ENCODE measurements around the gene MST1.

MST1 gene

DNA sequence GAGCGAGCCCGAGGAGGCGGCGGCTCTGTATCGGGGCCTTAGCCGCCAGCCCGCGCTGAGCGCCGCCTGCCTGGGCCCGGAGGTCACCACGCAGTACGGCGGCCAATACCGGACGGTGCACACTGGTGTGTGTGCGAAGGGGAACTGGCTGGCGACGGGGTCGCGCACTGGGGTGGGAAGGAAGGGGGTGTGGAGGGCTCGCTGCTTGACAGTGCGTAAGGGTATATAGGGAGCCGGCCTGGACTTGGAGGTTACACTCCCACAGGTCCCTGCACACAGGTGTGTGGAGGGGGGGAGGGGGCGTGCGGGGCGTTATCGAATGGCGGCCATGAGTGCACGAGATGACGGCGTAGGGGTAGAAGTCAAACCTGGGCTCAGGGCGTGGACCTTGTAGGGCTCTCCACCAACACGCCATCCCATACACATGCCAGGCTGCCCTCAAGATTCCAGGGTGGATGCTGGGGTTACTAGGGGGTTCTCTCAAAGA lies 14.7 kb downstream of the MST1 start:
- DNase-seq (ENCODE audit: insufficient read length), result no peak
- no peak for FAIRE-seq
- TF ChIP-seq POLR2AphosphoS5 (IDR thresholded peaks at IDR 0.05; ENCODE audit: low read depth, low read length) (no peak), POLR2A (IDR thresholded peaks at IDR 0.05; ENCODE audit: low read depth, low read length) (no peak)

DNA sequence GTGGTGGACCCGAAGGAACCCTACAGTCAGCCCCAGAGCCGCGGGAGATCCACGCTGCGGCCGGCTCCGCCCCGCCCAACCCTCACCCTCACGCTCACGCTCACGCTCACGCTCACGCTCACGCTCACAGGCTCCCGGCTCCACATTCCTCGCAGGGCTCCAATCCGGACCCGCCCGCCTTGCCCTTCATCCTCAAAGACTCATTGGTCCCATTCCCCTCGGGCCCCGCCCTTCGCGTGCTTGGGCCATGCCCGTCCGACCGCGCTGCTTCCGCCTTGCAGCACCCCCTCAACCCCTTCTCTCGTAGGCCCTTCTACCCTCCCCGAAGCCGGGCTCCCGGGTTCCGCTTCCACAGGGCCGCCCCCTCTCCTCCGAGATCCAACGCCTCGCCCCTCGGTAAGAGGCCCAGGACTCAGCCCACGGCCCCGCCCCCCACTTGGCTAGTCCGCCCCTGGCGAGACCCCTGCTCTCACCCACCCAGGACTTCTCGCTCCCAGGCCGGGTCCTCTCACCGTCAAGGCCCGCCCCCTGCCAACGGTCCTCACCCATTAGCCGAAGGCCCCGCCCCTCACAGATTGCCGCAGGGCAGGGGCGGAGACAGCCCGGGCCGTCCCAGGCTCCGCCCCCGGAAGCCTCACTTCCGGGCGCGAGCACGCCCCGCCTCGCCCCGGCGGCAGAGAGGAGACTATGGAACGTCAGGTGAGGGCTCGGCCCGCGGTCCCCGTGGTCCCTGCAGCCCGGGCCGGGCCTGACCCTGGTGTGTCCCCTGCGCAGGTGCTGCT lies 15.4 kb downstream of the MST1 start, which contains the start of gene APEH:
Gene APEH, plus strand, starts transcription at position 637 of the 782 bp plus-strand sequence. Its CDS starts 51 bp downstream, at position 688.
- peak; percentile 98 for DNase-seq (ENCODE audit: insufficient read length)
- TF ChIP-seq TAF1 (IDR thresholded peaks at IDR 0.05; ENCODE audit: borderline replicate concordance, low read depth, low read length), result 0 out of 2 replicates have a peak, but pooled peaks have one; percentile 53
- peak; percentile 6; the same call in 1 of the 2 replicates for TF ChIP-seq POLR2AphosphoS5 (IDR thresholded peaks at IDR 0.05; ENCODE audit: low read depth, low read length)
- TF ChIP-seq POLR2A (IDR thresholded peaks at IDR 0.05; ENCODE audit: low read depth, low read length), result peak; percentile 66
- peak; percentile 100 for FAIRE-seq

DNA sequence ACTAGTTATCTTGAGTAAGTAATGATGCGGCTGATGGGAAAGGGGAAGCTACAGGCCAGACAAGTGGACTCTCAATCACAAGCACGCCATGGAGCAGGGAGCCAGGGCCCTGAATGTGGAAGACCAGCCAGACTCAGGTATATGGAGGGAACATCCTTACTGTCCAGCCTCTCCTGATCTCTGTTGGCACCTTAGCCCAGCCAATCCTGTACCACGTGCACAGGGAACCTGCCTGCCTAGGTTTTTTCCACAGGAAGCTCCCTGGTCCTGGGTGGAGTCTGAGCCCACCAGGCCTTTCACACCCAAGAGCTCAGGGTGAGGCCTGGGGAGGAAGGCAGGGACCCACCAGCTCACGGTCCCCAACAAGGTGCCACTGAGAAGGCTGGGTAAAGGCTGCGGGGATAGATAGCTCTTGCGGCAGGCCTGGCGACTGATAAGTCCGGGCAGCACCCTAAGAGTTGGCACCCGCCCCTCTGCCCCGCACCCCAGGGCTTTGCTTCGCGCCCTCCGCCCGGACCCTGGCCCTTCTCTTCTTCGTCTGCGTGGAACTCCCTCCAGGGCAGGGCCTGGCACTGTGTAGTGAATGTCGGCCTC lies 16.1 kb downstream of the MST1 start:
- FAIRE-seq (no peak), DNase-seq (ENCODE audit: insufficient read length) (peak; percentile 42)
- TF ChIP-seq POLR2A (IDR thresholded peaks at IDR 0.05; ENCODE audit: low read depth, low read length), result 0 out of 2 replicates have a peak, but pooled peaks have one; percentile 72
- no peak for TF ChIP-seq TAF1 (IDR thresholded peaks at IDR 0.05; ENCODE audit: borderline replicate concordance, low read depth, low read length)
- TF ChIP-seq POLR2AphosphoS5 (IDR thresholded peaks at IDR 0.05; ENCODE audit: low read depth, low read length), result peak; percentile 85; the same call in 1 of the 2 replicates

DNA sequence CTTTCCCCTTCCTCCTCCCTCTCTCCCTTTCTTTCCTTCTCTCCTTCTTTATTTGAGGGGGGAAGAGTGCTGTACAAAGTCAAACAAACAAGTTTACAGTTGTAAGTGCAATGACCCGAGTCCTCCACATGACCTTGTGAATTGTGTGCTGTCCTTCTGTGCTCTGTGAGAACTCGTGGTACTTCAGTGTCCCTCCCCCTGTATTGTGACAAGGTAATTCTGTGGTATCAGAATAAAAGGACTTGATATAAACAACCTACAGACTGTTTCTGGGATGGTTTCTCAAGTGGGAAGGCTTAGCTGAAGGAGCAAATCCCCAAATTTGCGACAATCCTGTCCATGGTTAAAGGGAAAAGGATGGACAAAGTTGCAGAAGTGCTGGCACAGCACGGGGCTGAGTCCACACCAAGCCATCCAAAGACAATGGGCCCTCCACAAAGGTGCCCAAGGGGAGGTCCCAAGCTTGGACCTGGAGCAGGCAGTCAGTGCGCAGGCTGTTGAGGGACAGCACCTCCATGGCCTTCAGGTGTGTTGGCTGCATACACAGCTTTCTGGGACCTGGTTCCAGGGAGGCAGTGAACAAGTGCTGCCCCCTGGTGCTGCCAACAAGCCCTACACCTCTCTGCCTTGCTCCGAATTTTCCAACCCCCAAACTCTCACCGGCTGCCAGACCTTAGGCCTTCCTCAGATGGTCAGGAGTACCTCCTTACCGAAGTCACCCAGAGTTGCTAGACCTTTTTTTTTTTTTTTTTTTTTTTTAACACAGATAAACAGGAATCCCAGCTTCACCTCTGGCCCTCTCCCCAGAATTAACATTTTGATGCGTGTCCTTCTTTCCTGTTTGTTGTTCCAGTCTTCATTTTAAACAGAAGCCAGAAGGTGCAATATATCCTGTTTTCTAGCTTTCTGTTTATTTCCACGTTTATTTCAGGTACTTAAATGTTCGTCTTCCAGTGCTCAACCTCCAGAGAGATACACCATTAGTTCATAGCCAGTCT lies 17.7 kb downstream of the MST1 start:
- TF ChIP-seq POLR2AphosphoS5 (IDR thresholded peaks at IDR 0.05; ENCODE audit: low read depth, low read length) (no peak; the same call in 1 of the 2 replicates), TAF1 (IDR thresholded peaks at IDR 0.05; ENCODE audit: borderline replicate concordance, low read depth, low read length) (no peak), POLR2A (IDR thresholded peaks at IDR 0.05; ENCODE audit: low read depth, low read length) (no peak)
- peak; percentile 95 for FAIRE-seq
- DNase-seq (ENCODE audit: insufficient read length), result peak; percentile 78

DNA sequence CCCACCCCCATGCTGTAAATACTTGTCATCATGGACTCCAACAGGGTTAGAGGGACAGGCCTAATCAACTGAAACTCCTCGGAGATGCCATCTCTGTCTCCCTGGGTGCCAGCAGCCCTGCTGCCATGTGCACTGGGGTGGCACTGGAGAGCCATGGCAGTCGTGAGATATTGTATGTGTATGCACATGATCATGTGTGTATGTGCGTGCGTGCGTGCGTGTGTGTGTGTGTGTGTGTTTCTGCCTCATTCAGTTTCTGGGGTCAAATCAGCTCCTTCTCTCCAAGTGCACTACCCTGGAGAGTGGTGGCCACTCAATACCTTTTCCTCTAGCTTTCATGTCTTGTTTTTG lies 18.4 kb downstream of the MST1 start:
- DNase-seq (ENCODE audit: insufficient read length), result no peak
- FAIRE-seq, result no peak
- no peak for TF ChIP-seq POLR2A (IDR thresholded peaks at IDR 0.05; ENCODE audit: low read depth, low read length)
- TF ChIP-seq POLR2AphosphoS5 (IDR thresholded peaks at IDR 0.05; ENCODE audit: low read depth, low read length), result no peak
- no peak for TF ChIP-seq TAF1 (IDR thresholded peaks at IDR 0.05; ENCODE audit: borderline replicate concordance, low read depth, low read length)

DNA sequence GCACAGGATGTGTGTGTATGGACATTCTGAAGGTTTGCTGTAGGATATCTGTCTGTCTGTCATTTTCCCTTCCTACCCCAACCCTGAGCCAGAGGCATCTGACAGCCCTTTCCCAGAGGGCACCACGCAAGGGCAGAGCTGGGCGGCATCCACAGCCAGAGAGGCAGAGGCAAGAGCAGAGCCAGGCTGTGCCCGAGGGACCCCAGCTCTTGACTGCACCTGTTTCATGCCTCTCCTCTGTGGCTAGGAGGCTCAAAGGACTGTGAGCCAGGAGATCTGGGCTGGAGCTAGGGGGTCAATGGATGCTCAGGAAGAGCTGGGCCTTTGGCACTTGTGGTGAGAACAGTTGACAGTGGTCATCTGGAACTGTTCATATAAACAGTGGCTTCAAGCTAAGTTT lies 19.9 kb downstream of the MST1 start:
- DNase-seq (ENCODE audit: insufficient read length) (no peak), FAIRE-seq (no peak)
- no peak for TF ChIP-seq POLR2AphosphoS5 (IDR thresholded peaks at IDR 0.05; ENCODE audit: low read depth, low read length)
- no peak for TF ChIP-seq TAF1 (IDR thresholded peaks at IDR 0.05; ENCODE audit: borderline replicate concordance, low read depth, low read length)
- no peak for TF ChIP-seq POLR2A (IDR thresholded peaks at IDR 0.05; ENCODE audit: low read depth, low read length)

DNA sequence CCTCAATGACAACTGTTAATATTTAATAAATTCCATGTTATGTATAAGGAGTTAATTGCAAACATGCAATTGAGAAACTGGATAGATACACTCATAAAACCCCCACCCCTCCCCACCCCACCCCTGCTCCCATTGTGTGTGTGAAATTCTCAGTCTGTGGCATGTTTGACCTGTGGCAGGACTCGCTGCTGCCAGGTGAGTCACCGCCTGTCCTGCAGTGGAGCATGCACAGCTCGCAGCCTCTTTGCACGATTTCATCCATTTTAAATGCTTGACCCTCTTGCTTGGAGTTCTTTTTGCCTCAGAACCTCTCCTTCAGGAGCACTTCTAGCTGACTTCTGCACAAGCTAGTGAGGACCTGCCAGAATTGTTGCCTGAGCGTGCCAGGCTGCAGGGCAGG lies 20.4 kb downstream of the MST1 start:
- no peak for FAIRE-seq

DNA sequence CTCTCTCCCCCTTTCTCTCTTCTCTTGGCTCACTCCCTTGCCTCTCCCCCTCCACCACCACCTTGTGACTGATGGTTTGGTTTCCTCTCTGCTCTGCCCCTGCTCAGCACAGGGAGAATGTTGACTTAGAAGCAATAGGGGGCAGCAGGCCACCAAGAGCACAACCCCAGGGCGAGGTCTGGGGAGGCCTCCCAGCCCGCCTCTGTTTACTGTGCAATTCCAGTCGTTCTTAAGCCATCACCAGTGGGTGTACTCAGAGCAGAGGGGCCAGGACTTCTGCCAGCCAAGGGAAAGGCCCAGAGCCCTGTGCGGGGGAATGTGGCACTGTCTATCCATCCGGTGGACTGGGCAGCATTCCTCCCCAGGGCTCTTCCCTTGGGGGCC lies 20.9 kb downstream of the MST1 start:
- no peak for DNase-seq (ENCODE audit: insufficient read length)
- TF ChIP-seq POLR2AphosphoS5 (IDR thresholded peaks at IDR 0.05; ENCODE audit: low read depth, low read length) (no peak), POLR2A (IDR thresholded peaks at IDR 0.05; ENCODE audit: low read depth, low read length) (no peak), TAF1 (IDR thresholded peaks at IDR 0.05; ENCODE audit: borderline replicate concordance, low read depth, low read length) (no peak)
- no peak for FAIRE-seq

More for the DNA sequence above, 20.4 kb downstream of the MST1 start:
- DNase-seq (ENCODE audit: insufficient read length), result no peak
- TF ChIP-seq TAF1 (IDR thresholded peaks at IDR 0.05; ENCODE audit: borderline replicate concordance, low read depth, low read length) (no peak), POLR2AphosphoS5 (IDR thresholded peaks at IDR 0.05; ENCODE audit: low read depth, low read length) (no peak), POLR2A (IDR thresholded peaks at IDR 0.05; ENCODE audit: low read depth, low read length) (no peak)

DNA sequence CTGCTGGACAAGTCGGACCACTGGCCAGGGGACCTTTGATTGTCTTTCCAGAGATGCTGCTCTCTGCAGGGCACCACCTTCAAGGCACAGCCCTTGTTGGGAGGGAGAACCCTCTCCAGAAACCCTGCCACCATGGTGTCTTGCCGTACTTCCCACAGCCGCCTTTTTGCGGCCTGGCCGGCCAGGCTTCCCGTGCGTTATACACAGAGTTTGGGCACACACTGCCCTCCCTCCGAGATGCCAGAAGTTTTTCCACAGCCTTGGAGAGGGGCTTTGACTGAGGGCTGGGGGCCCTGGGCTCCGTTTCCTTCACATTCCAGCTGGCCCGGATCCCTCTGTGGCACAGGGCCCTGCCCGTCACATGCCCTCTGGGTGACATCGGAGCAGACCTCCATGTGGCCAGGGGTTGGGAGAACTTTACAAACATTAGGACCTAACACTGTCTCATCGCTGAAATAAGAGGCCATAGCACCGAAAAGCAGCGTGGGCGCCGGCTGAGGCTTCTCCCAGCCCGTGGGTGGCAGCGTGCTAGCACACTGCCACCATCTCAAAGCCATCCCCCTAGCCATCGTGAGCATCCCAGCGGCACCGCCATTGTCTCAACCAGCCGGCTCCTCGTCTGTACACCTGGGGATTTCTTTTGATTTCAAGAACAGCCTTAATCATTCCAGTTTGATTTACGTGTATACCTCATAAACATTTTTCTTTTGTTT lies 21.4 kb downstream of the MST1 start:
- DNase-seq (ENCODE audit: insufficient read length) (no peak), FAIRE-seq (no peak)
- no peak for TF ChIP-seq POLR2A (IDR thresholded peaks at IDR 0.05; ENCODE audit: low read depth, low read length)
- no peak for TF ChIP-seq TAF1 (IDR thresholded peaks at IDR 0.05; ENCODE audit: borderline replicate concordance, low read depth, low read length)
- no peak for TF ChIP-seq POLR2AphosphoS5 (IDR thresholded peaks at IDR 0.05; ENCODE audit: low read depth, low read length)

DNA sequence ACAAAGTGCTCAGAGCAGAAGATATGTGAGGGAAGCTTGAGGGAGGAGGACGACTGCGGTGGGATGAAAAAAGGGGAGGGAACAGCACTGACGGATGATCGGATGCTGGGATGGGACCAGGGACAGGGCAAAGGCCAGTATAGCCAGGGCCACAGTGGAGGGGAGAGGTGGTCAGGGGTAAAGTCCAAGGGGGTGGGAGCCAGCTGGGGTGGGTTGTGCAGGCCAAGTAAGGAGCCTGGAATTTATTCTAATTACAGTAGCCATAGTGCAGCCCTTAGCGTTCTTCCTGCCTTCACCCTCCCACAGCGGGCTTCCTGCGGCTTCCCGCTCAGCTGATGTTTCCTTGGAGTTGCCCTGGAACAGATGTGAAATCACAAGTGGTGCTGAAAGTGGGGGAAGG lies 22.7 kb downstream of the MST1 start:
- DNase-seq (ENCODE audit: insufficient read length) (no peak), FAIRE-seq (no peak)
- no peak for TF ChIP-seq POLR2A (IDR thresholded peaks at IDR 0.05; ENCODE audit: low read depth, low read length)
- no peak for TF ChIP-seq TAF1 (IDR thresholded peaks at IDR 0.05; ENCODE audit: borderline replicate concordance, low read depth, low read length)
- no peak for TF ChIP-seq POLR2AphosphoS5 (IDR thresholded peaks at IDR 0.05; ENCODE audit: low read depth, low read length)
